K562 (cell line): ENCODE measurements around the gene TXNDC15. TPM values are rescaled to one million over a fixed set of nuclear protein-coding genes. Genes with fewer than 3 reads are reported as not detected.
A peak's percentile ranks its signal among the peaks of the same experiment; 100 is the strongest.

Experiments
- ID3 ChIP-seq, 2 experiments: fragments of 250-450 bp in 1 of 2; fragments of 450-650 bp in 1 of 2; sonication (Bioruptor Pico) in 1 of 2; IDR thresholded peaks; 2 replicates each; pipeline versions ENCODE4 v1.6.1 to v1.8.0; 2016 to 2021; ENCODE audit warnings: mild to moderate bottlenecking in 2 of 2, moderate library complexity in 2 of 2, missing compliant biosample characterization in 1 of 2, missing genetic modification characterization in 1 of 2
- SRSF7 ChIP-seq: fragments of 200-400 bp; formaldehyde crosslinking; optimal IDR thresholded peaks from 2 replicates; pipeline ENCODE3; 2017; ENCODE audit warnings: mild to moderate bottlenecking, low read depth, low read length
- STAG1 ChIP-seq: sonication (generic); formaldehyde crosslinking; IDR thresholded peaks from 2 replicates; pipeline ENCODE4 v1.5.0; 2020; ENCODE audit warnings: missing genetic modification reagents, borderline replicate concordance
- TBP ChIP-seq: optimal IDR thresholded peaks from 2 replicates; pipeline ENCODE3; 2011; ENCODE audit warnings: low read depth, low read length, improper control_type of control experiment
- polyA plus RNA-seq, 8 experiments: library from polyadenylated mRNA; depleted of rRNA in 4 of 8; stranded (reverse) in 5 of 8; unstranded in 3 of 8; fragments of >200 nt; fragmentation: Nextera tagmentation in 2 of 8; fragmentation: Illumina TruSeq in 1 of 8; extraction: Ambion mirVana in 2 of 8; extraction: Trizol in 1 of 8; gene quantifications; 2 replicates each; pipeline versions ENCODE4 v1.2.1 to v1.2.3, GENCODE V29; 2011 to 2014; ENCODE audit warnings: inconsistent platforms in 1 of 8, missing spikeins in 1 of 8
- total RNA-seq, 7 experiments: library from RNA; depleted of rRNA in 6 of 7; stranded (reverse); fragments of >200 nt in 6 of 7; fragmentation: Illumina TruSeq in 2 of 7; extraction: Trizol in 2 of 7; gene quantifications; 2 replicates each; pipeline versions ENCODE4 v1.2.1 to v1.2.3, GENCODE V29; 2011 to 2021; ENCODE audit warnings: low replicate concordance in 1 of 7
- TF ChIP-seq, protein P1 (sequence below): fragments of 450-650 bp; IDR thresholded peaks from 2 replicates; pipeline ENCODE4 v1.6.1; 2016; ENCODE audit warnings: mild to moderate bottlenecking, moderate library complexity
- TF ChIP-seq, protein P2 (sequence below): fragments of 450-650 bp; IDR thresholded peaks from 2 replicates; pipeline ENCODE4 v1.6.1; 2017; ENCODE audit warnings: antibody characterized with exemption, mild to moderate bottlenecking
- TF ChIP-seq, protein P3 (sequence below): sonication (generic); formaldehyde crosslinking; IDR thresholded peaks from 2 replicates; pipeline ENCODE4 v1.8.1; 2023; ENCODE audit warnings: mild to moderate bottlenecking, missing genetic modification reagents

Gene TXNDC15
- total and polyA plus RNA-seq, 9 of the 15 experiments (the other 6 are each of a cell fraction or from before 2014, with no cell fraction given) = 3.0 to 15.4 (median 12.3) TPM

DNA sequence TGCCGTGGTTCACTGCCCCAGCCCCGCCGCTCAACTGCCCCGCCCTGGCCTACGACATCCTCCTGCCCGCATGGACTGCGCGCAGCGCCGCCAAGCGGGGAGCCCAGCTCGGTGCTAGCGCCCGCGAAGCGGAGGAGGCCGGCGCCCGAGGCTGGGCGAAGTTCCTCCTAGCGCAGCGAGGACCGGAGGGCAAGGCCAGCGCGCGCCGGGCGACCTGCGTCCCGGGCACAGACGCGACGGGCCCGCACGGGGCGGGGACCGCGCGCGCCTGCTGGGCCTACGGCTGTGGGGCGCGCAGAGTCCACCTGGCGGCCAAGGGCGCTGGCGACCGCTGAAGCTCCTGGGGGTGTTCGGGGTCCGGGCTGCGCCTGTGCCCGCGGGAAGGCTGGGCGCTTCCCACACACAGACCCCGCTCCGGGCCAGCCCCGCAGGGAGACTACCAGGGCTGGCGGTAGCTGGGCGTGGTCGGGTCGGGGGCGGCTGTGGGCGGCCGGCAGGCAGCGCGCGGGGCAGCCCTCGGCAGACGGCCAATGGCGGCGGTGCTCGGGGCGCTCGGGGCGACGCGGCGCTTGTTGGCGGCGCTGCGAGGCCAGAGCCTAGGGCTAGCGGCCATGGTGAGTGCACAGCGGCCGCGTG lies 30.6 kb downstream of the TXNDC15 start, which contains the start of gene PCBD2 (continued):
- TF ChIP-seq, protein P1, sequence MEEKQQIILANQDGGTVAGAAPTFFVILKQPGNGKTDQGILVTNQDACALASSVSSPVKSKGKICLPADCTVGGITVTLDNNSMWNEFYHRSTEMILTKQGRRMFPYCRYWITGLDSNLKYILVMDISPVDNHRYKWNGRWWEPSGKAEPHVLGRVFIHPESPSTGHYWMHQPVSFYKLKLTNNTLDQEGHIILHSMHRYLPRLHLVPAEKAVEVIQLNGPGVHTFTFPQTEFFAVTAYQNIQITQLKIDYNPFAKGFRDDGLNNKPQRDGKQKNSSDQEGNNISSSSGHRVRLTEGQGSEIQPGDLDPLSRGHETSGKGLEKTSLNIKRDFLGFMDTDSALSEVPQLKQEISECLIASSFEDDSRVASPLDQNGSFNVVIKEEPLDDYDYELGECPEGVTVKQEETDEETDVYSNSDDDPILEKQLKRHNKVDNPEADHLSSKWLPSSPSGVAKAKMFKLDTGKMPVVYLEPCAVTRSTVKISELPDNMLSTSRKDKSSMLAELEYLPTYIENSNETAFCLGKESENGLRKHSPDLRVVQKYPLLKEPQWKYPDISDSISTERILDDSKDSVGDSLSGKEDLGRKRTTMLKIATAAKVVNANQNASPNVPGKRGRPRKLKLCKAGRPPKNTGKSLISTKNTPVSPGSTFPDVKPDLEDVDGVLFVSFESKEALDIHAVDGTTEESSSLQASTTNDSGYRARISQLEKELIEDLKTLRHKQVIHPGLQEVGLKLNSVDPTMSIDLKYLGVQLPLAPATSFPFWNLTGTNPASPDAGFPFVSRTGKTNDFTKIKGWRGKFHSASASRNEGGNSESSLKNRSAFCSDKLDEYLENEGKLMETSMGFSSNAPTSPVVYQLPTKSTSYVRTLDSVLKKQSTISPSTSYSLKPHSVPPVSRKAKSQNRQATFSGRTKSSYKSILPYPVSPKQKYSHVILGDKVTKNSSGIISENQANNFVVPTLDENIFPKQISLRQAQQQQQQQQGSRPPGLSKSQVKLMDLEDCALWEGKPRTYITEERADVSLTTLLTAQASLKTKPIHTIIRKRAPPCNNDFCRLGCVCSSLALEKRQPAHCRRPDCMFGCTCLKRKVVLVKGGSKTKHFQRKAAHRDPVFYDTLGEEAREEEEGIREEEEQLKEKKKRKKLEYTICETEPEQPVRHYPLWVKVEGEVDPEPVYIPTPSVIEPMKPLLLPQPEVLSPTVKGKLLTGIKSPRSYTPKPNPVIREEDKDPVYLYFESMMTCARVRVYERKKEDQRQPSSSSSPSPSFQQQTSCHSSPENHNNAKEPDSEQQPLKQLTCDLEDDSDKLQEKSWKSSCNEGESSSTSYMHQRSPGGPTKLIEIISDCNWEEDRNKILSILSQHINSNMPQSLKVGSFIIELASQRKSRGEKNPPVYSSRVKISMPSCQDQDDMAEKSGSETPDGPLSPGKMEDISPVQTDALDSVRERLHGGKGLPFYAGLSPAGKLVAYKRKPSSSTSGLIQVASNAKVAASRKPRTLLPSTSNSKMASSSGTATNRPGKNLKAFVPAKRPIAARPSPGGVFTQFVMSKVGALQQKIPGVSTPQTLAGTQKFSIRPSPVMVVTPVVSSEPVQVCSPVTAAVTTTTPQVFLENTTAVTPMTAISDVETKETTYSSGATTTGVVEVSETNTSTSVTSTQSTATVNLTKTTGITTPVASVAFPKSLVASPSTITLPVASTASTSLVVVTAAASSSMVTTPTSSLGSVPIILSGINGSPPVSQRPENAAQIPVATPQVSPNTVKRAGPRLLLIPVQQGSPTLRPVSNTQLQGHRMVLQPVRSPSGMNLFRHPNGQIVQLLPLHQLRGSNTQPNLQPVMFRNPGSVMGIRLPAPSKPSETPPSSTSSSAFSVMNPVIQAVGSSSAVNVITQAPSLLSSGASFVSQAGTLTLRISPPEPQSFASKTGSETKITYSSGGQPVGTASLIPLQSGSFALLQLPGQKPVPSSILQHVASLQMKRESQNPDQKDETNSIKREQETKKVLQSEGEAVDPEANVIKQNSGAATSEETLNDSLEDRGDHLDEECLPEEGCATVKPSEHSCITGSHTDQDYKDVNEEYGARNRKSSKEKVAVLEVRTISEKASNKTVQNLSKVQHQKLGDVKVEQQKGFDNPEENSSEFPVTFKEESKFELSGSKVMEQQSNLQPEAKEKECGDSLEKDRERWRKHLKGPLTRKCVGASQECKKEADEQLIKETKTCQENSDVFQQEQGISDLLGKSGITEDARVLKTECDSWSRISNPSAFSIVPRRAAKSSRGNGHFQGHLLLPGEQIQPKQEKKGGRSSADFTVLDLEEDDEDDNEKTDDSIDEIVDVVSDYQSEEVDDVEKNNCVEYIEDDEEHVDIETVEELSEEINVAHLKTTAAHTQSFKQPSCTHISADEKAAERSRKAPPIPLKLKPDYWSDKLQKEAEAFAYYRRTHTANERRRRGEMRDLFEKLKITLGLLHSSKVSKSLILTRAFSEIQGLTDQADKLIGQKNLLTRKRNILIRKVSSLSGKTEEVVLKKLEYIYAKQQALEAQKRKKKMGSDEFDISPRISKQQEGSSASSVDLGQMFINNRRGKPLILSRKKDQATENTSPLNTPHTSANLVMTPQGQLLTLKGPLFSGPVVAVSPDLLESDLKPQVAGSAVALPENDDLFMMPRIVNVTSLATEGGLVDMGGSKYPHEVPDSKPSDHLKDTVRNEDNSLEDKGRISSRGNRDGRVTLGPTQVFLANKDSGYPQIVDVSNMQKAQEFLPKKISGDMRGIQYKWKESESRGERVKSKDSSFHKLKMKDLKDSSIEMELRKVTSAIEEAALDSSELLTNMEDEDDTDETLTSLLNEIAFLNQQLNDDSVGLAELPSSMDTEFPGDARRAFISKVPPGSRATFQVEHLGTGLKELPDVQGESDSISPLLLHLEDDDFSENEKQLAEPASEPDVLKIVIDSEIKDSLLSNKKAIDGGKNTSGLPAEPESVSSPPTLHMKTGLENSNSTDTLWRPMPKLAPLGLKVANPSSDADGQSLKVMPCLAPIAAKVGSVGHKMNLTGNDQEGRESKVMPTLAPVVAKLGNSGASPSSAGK = no peak
- TF ChIP-seq TBP = peak; percentile 70
- peak; percentile 70 for TF ChIP-seq STAG1 (CRISPR knock-in tag)
- TF ChIP-seq, protein P2, sequence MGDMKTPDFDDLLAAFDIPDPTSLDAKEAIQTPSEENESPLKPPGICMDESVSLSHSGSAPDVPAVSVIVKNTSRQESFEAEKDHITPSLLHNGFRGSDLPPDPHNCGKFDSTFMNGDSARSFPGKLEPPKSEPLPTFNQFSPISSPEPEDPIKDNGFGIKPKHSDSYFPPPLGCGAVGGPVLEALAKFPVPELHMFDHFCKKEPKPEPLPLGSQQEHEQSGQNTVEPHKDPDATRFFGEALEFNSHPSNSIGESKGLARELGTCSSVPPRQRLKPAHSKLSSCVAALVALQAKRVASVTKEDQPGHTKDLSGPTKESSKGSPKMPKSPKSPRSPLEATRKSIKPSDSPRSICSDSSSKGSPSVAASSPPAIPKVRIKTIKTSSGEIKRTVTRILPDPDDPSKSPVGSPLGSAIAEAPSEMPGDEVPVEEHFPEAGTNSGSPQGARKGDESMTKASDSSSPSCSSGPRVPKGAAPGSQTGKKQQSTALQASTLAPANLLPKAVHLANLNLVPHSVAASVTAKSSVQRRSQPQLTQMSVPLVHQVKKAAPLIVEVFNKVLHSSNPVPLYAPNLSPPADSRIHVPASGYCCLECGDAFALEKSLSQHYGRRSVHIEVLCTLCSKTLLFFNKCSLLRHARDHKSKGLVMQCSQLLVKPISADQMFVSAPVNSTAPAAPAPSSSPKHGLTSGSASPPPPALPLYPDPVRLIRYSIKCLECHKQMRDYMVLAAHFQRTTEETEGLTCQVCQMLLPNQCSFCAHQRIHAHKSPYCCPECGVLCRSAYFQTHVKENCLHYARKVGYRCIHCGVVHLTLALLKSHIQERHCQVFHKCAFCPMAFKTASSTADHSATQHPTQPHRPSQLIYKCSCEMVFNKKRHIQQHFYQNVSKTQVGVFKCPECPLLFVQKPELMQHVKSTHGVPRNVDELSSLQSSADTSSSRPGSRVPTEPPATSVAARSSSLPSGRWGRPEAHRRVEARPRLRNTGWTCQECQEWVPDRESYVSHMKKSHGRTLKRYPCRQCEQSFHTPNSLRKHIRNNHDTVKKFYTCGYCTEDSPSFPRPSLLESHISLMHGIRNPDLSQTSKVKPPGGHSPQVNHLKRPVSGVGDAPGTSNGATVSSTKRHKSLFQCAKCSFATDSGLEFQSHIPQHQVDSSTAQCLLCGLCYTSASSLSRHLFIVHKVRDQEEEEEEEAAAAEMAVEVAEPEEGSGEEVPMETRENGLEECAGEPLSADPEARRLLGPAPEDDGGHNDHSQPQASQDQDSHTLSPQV = peak; percentile 80
- TF ChIP-seq, protein P3, sequence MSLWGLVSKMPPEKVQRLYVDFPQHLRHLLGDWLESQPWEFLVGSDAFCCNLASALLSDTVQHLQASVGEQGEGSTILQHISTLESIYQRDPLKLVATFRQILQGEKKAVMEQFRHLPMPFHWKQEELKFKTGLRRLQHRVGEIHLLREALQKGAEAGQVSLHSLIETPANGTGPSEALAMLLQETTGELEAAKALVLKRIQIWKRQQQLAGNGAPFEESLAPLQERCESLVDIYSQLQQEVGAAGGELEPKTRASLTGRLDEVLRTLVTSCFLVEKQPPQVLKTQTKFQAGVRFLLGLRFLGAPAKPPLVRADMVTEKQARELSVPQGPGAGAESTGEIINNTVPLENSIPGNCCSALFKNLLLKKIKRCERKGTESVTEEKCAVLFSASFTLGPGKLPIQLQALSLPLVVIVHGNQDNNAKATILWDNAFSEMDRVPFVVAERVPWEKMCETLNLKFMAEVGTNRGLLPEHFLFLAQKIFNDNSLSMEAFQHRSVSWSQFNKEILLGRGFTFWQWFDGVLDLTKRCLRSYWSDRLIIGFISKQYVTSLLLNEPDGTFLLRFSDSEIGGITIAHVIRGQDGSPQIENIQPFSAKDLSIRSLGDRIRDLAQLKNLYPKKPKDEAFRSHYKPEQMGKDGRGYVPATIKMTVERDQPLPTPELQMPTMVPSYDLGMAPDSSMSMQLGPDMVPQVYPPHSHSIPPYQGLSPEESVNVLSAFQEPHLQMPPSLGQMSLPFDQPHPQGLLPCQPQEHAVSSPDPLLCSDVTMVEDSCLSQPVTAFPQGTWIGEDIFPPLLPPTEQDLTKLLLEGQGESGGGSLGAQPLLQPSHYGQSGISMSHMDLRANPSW = 0 out of 2 replicates have a peak, but pooled peaks have one; percentile 10
- TF ChIP-seq ID3 (CRISPR knock-in tag; IDR thresholded peaks at IDR 0.05) = no peak
- peak; percentile 87 for TF ChIP-seq ID3 (tag; IDR thresholded peaks at IDR 0.05)
- TF ChIP-seq SRSF7 = no peak
